ENCODE results near the gene COL11A2.

The COL11A2 gene

GRCh38 chr6:33191383-33192104, 723 bp downstream of the COL11A2 start:
- no peak for DNase-seq

- DNase-seq: no peak
Observed at GRCh38 chr6:33190504-33191107, 1.7 kb downstream of the COL11A2 start.

GRCh38 chr6:33189625-33190448, 2.4 kb downstream of the COL11A2 start:
- no peak for DNase-seq

GRCh38 chr6:33189164-33189563, 3.1 kb downstream of the COL11A2 start:
- DNase-seq: no peak

GRCh38 chr6:33187809-33188208, 4.5 kb downstream of the COL11A2 start:
- no peak for DNase-seq

GRCh38 chr6:33185654-33186187, 6.5 kb downstream of the COL11A2 start:
- no peak for DNase-seq

GRCh38 chr6:33185190-33185589, 7.1 kb downstream of the COL11A2 start:
- no peak for DNase-seq

- no peak for DNase-seq
Observed at GRCh38 chr6:33183071-33183683, 9.1 kb downstream of the COL11A2 start.

GRCh38 chr6:33181141-33181540, 11.1 kb downstream of the COL11A2 start:
- DNase-seq: no peak

- DNase-seq: no peak
Observed at GRCh38 chr6:33178755-33179475, 13.4 kb downstream of the COL11A2 start.

- no peak for DNase-seq
Observed at GRCh38 chr6:33177552-33178446, 14.5 kb downstream of the COL11A2 start.

- no peak for DNase-seq
Observed at GRCh38 chr6:33176906-33177305, 15.4 kb downstream of the COL11A2 start.

GRCh38 chr6:33175436-33176069, 16.7 kb downstream of the COL11A2 start:
- no peak for DNase-seq

- DNase-seq: no peak
Observed at GRCh38 chr6:33174784-33175183, 17.5 kb downstream of the COL11A2 start.

GRCh38 chr6:33173535-33174180, 18.6 kb downstream of the COL11A2 start:
- no peak for DNase-seq

- peak; percentile 10 for DNase-seq
Observed at GRCh38 chr6:33172688-33173534, 19.4 kb downstream of the COL11A2 start.

GRCh38 chr6:33171880-33172687, 20.2 kb downstream of the COL11A2 start:
- no peak for DNase-seq
